Ramos (cell line): Measurements from ENCODE around the gene TNIK.
"Not testable (repeated sequence)": the region's sequence is repeated elsewhere in the genome, so short reads cannot be mapped to it uniquely, and the experiment has no call there.

Experiments used
- in situ Hi-C: fragments of 300-500 bp; cut with MboI; formaldehyde crosslinking; loops from one replicate; pipeline ENCODE4 v1.14.3; 2022; ENCODE audit warnings: low sequenced_read_pairs; ENCODE audit not compliant: unreplicated experiment

TNIK gene

DNA sequence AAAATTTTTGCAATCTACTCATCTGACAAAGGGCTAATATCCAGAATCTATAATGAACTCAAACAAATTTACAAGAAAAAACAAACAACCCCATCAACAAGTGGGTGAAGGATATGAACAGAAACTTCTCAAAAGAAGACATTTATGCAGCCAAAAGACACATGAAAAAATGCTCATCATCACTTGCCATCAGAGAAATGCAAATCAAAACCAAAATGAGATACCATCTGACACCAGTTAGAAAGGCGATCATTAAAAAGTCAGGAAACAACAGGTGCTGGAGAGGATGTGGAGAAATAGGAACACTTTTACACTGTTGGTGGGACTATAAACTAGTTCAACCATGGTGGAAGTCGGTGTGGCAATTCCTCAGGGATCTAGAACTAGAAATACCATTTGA, 36.1 kb downstream of the TNIK start:
- in situ Hi-C loops: not testable (repeated sequence)

DNA sequence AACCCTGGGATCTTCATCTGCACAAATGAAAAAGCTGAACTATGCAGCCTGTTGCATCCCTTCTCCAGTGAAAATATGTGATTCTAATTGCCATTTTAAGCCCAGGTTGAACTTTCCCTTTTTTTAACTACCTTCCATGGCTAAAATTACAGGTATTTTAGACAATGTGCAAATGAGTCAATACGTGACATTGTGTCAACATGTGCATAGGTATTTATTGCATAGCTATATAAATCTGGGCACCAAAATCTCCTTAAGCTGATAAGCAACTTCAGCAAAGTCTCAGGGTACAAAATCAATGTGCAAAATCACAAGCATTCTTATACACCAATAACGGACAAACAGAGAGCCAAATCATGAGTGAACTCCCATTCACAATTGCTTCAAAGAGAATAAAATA, 37.4 kb downstream of the TNIK start:
- in situ Hi-C loops: not testable (repeated sequence)

DNA sequence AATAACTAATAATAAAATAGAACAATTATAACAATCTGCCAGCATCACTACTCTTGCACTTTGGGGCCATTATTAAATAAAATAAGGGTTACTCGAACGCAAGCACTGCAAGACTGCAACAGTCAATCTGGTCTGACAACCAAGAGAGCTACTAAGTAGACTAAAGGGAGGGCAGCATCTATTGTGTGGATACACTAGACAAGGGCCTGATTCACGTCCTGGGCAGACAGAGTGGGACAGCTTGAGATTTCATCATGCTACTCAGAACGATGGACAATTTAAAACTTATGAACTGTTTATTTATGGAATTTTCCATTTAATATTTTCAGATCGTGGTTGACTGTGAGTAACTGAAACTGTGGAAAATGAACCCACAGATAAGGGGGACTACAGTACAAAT, 39.5 kb downstream of the TNIK start:
- in situ Hi-C loops: no loop called here

DNA sequence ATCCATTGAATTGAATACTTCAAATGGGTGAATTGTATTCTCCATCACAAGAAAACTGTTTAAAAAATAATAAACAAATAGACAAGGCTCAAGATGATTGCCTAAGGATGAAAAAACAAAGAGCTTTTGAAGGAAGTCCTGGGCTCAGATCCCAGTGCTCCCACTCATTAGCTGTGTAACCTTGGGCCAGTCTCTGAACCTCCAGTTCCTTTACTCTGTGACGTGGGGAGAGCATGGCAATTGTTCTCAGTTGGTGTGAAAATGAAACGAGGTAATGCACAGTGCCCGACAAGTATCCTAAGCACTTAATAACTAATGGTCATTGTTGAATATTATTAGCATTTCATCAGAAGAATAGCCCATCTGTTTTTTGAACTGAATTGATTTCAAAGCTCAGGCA, 40.7 kb downstream of the TNIK start:
- in situ Hi-C loops: no loop called here

DNA sequence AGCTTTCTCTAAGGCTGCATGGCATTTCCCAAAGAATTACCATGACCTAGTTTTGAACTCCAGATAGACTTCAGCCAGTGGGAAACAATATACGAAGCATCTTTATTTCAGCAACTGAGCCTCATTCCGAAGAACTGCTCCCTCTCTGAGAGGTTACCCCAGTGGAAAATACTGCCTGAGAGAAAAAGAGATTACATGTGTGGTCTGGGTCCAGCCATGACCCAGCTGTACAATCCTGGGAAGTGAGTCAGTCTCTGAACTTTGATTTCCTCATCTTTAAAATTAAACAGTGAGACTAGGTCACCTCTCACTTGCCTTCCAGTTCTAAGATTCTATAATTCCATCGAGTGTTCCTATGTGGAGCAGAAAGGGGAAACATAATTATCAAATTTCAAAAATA, 42.4 kb downstream of the TNIK start:
- in situ Hi-C loops: no loop called here

GRCh38 chr3:171417137-171417536, 43.1 kb downstream of the TNIK start:
- in situ Hi-C loops: no loop called here

DNA sequence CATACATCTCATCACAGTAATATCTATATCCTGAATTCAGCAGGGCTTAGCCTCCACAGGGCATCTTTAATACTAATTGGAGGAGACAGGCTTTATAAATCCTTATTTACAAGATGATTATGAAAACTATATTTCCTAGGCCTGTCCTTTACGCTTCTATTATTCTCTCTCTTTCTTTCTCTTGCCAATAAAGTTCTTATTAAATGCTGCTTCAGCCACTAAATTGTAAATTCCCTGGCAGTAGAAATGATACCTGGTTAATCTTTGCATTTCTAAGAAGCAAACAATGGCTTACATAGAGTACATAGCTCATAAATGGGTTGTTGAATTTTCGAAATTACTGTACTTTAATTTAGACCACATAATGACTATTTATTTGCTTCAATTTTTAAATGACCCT, 43.5 kb downstream of the TNIK start:
- in situ Hi-C loops: no loop called here

- in situ Hi-C loops: no loop called here
These were observed 44.1 kb downstream of the TNIK start for GRCh38 chr3:171416061-171416460.

DNA sequence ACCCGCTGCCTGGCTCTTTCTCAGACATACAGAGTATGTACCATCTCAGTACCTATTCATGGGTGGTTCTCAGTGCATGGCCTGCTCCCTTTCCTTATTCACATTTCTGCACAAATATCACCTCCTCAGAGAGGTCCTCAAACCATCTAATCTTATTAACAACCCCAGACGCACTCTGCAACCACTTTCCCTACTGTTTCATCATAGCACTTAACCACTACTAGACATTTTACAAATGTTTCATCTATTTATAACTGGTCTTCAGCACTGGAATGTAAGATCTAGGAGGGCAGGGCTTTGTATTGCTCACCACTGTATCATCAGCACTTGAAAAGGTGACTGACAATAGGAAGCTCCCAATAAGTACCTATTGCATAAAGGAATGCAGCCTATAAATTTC, 45.1 kb downstream of the TNIK start:
- in situ Hi-C loops: no loop called here

DNA sequence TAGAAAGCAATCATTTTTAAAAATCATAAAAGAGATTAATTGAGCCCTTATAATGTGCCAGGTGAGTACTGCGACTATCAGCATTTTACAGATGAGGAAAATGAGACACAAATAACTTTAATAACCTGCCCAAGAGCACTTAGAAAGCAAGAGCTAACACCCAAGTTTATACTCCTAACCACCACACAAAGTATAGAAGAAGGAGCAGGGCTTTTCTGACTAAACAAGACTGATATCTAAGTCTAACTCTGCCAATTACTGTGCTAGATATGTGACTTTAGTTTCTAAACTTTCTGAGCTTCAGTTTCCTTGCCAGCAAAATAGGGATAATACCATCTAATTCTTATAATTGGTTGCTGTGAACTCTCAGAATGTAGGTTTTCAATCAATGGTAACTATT, 47.7 kb downstream of the TNIK start:
- in situ Hi-C loops: no loop called here

- in situ Hi-C loops: no loop called here
These were observed 48.2 kb downstream of the TNIK start for GRCh38 chr3:171412054-171412453.

DNA sequence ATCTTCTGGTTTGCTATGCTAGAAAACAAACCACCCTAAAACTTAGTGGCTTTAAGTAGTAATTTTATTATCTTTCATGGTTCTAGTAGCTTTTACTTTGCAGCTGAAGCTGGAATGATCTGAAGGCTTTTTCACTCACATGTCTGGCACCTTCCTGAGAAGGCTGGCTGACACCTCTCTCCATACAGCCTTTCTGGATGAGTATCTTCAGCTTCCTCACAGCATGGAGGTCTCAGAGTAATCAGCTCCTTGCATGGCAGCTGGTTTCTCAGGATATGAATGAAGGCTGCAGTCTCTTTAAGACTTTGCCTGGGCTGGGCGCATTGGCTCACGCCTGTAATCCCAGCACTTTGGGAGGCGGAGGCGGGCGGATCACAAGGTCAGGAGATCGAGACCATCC, 50.0 kb downstream of the TNIK start:
- in situ Hi-C loops: no loop called here

- in situ Hi-C loops: no loop called here
These were observed 52.4 kb downstream of the TNIK start for GRCh38 chr3:171407759-171408158.

DNA sequence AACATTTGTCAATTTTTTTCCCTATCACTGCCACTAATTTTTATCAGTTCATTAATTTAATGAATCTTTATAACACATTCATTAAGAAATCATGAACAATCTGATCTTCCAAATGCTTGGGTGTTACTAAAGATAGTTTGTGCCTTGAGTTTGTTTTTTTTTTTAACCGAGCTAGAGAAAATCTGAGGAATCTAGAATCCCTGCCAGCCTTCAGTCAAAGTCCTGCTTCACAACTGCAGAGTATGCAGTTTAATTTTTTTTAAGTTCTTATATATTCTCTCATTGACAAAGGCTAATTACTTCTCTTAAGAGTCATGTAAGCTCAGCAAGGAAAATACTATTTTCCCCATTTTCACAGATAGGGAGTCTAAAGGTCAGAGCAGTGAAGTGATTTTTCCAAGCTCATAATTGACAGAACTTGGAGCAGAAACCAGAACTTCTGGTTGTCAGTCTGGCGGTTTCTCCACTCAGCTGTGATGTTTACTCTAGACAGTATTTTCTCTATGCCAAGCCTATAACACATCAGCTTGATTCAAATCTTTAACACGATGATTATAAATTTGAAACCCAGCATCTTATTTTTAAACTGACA, 55.7 kb downstream of the TNIK start:
- in situ Hi-C loops: no loop called here

- in situ Hi-C loops: no loop called here
These were observed 57.9 kb downstream of the TNIK start for GRCh38 chr3:171402281-171402680.

GRCh38 chr3:171401432-171401831, 58.8 kb downstream of the TNIK start:
- in situ Hi-C loops: no loop called here

DNA sequence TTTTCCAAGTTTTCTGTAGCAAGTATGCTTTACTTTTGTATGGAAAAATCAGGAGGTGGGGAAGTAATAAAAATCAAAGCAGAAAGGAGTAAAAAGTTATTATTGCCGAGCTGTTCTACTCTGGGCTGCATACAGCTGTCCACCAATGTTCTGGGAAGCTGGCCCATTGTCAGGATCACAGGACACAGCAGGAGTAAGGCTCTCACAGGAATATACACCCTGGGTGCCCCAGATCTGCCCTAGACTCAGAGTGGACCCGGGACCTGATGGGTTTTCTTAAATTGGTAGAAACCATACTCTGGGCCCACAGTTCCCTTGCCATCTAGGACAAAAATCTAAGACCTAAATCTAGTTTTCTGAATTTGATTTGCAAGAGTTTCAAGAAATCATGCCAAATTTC, 60.4 kb downstream of the TNIK start:
- in situ Hi-C loops: no loop called here

- in situ Hi-C loops: no loop called here
These were observed 61.9 kb downstream of the TNIK start for GRCh38 chr3:171398343-171398742.

- in situ Hi-C loops: no loop called here
These were observed 63.1 kb downstream of the TNIK start for GRCh38 chr3:171397089-171397488.

DNA sequence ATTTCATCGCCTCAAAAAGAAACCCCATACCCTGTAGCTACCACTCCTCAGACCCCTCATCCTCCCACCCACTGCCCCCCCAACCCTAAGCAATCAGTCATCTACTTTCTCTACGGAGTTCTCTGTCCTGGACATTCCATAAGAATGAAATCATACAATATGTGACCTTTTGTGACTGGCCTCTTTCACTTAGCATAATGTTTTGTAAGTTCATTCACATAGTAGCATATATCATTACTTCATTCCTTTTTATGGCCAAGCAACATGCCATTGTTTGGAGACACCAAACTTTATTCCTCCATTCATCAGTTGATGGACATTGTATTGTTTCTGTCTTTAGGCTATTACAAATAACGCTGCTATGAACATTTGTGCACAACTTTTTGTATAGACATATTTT, 64.2 kb downstream of the TNIK start:
- in situ Hi-C loops: no loop called here

DNA sequence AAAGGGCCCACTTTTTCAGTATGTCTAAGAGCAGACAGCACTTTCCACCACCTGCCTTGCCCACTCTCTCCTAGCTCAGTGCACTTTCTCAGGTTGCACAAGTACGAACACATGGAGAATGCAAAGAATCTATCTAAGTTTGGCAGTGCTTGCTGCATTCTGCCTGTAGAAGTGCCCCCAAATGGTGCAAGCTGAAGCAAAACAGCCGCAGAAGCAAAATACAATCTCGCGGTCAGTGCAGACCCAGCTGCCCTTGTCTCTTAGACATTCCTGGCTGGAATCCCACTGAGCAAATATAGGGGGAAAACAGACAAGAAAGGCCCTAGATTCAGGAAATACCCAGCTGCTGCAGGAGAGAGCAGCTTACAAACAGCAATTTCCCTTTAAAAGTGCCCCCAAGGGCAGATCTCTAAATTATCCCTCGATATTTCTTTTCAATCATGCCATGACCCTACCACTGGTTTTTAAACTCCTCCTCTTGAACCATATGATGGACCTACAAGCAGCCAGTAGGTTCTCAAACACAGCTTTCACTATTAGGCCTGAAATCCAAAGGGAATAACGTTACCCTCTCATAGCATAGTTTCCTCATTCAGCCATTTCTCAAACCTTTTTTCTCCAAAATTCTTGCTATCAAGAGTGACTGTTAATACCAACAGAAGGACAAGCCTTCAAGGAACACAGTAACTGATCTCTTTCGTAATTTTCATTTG, 67.0 kb downstream of the TNIK start:
- in situ Hi-C loops: no loop called here

- in situ Hi-C loops: no loop called here
These were observed 68.8 kb downstream of the TNIK start for GRCh38 chr3:171391432-171391831.
